ENCODE data around the gene TYSND1. TPM values are rescaled to one million over a fixed set of nuclear protein-coding genes. Genes with fewer than 3 reads are reported as not detected.
A peak's percentile ranks its signal among the peaks of the same experiment; 100 is the strongest.

Gene TYSND1
- total RNA-seq, 4 donors from 2014 or later: 6.9 to 13.4 (median 11.4) TPM

DNA sequence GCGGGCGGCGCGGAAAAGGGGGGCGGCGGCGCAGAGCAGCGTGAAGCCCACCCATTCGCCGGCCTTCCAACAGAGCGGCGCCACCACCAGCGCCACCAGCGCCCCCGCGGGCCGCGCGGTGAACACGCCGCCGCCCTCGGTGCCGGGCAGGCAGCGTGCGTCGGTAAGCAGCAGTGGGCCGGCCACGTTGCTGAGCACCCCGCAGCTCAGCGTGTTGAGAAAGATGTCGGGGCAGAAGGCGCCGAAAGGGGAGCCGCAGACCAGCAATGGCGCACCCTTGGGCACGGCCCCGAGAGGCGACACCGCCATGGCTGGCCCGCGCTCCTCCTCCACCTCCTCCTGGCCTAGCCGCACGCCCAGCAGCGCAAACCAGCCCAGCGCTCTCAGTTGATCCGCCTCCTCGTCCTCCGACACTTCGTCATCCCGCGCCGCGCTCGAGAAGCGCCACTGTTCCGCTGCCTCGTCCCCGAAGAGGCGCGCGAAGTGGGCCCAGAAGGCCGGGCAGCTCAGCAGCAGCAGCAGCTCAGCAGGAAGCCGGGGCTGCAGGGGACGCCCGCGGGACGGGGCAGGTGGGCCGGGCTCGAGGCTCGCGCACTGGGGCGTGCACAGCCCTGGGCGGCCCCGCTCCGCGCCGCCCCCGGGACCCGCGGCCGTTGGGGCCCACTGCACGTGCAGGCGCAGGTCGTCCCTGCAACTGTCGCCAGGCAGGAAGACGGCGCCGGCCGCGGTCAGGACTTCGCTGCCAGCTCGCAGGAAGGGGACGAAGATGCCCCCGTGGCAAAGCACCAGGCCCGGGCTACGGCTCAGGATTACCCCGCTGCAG lies 623 bp downstream of the TYSND1 start:
- peak overlapping the region; percentile 82 to 95 (median 90) for H3K27ac ChIP-seq
- TF ChIP-seq, protein P1, sequence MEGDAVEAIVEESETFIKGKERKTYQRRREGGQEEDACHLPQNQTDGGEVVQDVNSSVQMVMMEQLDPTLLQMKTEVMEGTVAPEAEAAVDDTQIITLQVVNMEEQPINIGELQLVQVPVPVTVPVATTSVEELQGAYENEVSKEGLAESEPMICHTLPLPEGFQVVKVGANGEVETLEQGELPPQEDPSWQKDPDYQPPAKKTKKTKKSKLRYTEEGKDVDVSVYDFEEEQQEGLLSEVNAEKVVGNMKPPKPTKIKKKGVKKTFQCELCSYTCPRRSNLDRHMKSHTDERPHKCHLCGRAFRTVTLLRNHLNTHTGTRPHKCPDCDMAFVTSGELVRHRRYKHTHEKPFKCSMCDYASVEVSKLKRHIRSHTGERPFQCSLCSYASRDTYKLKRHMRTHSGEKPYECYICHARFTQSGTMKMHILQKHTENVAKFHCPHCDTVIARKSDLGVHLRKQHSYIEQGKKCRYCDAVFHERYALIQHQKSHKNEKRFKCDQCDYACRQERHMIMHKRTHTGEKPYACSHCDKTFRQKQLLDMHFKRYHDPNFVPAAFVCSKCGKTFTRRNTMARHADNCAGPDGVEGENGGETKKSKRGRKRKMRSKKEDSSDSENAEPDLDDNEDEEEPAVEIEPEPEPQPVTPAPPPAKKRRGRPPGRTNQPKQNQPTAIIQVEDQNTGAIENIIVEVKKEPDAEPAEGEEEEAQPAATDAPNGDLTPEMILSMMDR (IDR thresholded peaks at IDR 0.05): peak; percentile 53 to 77 (median 68)
- TF ChIP-seq POLR2AphosphoS5 (IDR thresholded peaks at IDR 0.05) (peak; percentile 55), POLR2A (IDR thresholded peaks at IDR 0.05) (peak in 1 of 2 donors; percentile 15), EP300 (IDR thresholded peaks at IDR 0.05) (no peak)
- no peaks in the 10 kb centered on the region for H3K27me3 ChIP-seq
- ATAC-seq: peak; percentile 71
- H3K4me1 ChIP-seq: peaks cover 5 to 38% (median 11%) of the 10 kb centered on the region in 3 donors
- H3K9me3 ChIP-seq: no peaks in the 10 kb centered on the region
- H3K4me3 ChIP-seq: peak overlapping the region; percentile 77 to 90
- WGBS, 2 donors (ENCODE audit: low coverage in 1 of 2): 0% methylated on average over 2 to 5 of the region's 98 CpGs
- H3K36me3 ChIP-seq: peaks cover 0 to 29% of the 10 kb centered on the region in 2 donors

DNA sequence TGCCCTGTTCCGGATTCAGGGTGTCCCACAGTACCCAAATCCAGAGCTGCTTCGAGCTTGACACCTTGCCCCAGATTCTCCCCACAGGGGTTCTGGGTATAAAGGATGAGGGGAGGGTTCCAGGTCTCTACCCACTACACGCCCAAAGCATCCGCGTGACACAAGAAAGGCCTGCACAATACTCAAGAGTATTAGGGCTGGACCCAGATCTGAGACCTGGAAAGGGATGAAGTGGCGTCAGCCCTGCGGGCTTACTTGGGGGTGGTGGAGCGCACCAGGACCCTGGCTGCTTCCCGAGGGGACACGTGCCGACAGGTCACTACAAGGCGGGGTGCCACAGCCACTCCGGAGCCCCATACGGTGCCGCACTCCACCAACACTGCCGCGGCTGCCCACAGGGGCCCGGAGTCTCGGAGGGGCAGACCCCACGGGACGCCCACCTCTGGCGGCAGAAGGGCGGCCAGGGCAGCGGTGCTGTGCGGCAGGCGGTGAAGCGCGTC lies 1.3 kb downstream of the TYSND1 start:
- peak; percentile 1 for ATAC-seq
- no peaks in the 10 kb centered on the region for H3K27me3 ChIP-seq
- WGBS, 2 donors (ENCODE audit: low coverage in 1 of 2): no CpG with 5 or more reads among the region's 28 CpGs
- H3K9me3 ChIP-seq: no peaks in the 10 kb centered on the region
- H3K27ac ChIP-seq: peak overlapping the region; percentile 82 to 95 (median 90)
- no peak for TF ChIP-seq POLR2A (IDR thresholded peaks at IDR 0.05)
- no peak for TF ChIP-seq EP300 (IDR thresholded peaks at IDR 0.05)
- TF ChIP-seq POLR2AphosphoS5 (IDR thresholded peaks at IDR 0.05): no peak
- TF ChIP-seq, protein P1 (IDR thresholded peaks at IDR 0.05): no peak
- peaks cover 5 to 38% (median 11%) of the 10 kb centered on the region in 3 donors for H3K4me1 ChIP-seq
- H3K36me3 ChIP-seq: peaks cover 0 to 22% of the 10 kb centered on the region in 2 donors
- peak overlapping the region; percentile 77 to 90 for H3K4me3 ChIP-seq

DNA sequence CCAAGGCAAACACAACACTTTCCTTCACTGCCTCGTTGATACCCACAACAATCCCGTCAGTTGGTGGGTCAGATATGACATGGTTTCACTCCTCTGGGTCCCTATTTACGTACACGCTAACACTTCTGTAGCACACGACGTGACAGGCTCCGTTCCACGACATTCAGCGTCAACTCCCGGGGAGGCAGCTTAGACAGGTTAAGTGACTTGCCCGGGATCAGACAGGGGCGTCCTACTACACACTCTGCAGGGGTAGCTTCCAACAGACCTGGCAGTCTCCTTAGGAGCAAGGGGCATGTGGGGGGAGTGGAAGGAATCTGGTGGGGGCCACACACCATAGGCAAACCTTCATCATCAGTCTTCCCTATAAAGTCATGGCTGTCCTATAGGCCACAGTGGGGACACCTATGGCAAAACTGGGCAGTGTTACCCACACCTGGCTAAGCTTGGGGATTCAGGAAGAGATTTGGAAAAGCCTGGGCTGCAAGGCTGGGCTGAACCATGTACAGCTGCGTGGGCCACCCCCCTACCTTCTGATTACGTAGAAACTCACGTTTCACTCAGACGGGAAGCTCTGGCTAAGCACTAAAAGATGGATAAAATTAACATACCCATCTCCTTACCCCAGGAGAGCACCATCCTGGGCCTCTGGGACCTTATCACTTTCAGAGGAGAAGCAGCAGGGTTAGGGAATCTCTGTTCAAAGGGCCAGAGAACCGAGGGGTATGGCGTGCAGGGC lies 2.0 kb downstream of the TYSND1 start:
- ATAC-seq: no peak
- no peaks in the 10 kb centered on the region for H3K27me3 ChIP-seq
- WGBS, 2 donors (ENCODE audit: low coverage in 1 of 2): 81 to 87% methylated on average over 7 to 11 of the region's 18 CpGs
- no peaks in the 10 kb centered on the region for H3K9me3 ChIP-seq
- H3K4me3 ChIP-seq: peak overlapping the region in 1 of 2 donors; percentile 90
- H3K27ac ChIP-seq: peak overlapping the region in 3 of 4 donors; percentile 89 to 95 (median 90)
- H3K4me1 ChIP-seq: peaks cover 5 to 38% (median 11%) of the 10 kb centered on the region in 3 donors
- peaks cover 0 to 20% of the 10 kb centered on the region in 2 donors for H3K36me3 ChIP-seq
- no peak for TF ChIP-seq POLR2A (IDR thresholded peaks at IDR 0.05)
- TF ChIP-seq EP300 (IDR thresholded peaks at IDR 0.05): no peak
- TF ChIP-seq, protein P1 (IDR thresholded peaks at IDR 0.05): no peak
- TF ChIP-seq POLR2AphosphoS5 (IDR thresholded peaks at IDR 0.05): no peak

DNA sequence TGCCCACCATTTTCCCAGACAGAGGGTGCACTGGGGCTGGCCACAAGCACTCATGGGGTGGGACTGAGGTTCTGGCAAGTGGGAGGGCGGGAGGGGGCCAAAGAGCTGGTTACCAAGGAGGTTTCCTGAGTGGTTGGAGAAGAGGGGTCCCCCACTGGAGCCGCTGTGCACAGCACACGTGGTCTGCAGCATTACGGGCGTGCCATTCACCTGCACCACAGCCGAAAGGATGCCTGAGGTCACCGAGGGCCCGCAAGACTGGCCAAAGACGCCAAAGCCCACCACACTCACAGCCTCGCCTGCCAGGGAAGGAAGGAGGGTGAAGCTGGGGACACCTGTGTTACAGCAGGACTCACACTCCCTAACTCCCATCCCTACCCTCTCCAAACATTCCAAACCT lies 3.9 kb downstream of the TYSND1 start:
- Histone ChIP-seq H3K27me3 (no peaks in the 10 kb centered on the region), H3K27ac (no peak overlapping the region), H3K4me1 (peaks cover 5 to 34% (median 11%) of the 10 kb centered on the region in 3 donors), H3K4me3 (no peak overlapping the region), H3K36me3 (peaks cover 0 to 19% of the 10 kb centered on the region in 2 donors), H3K9me3 (no peaks in the 10 kb centered on the region)
- TF ChIP-seq POLR2AphosphoS5 (IDR thresholded peaks at IDR 0.05) (no peak), POLR2A (IDR thresholded peaks at IDR 0.05) (no peak), EP300 (IDR thresholded peaks at IDR 0.05) (no peak)
- TF ChIP-seq, protein P1 (IDR thresholded peaks at IDR 0.05): no peak
- 67% methylated on average over 3 of the region's 10 CpGs; no CpG with 5 or more reads in 1 of the 2 donors for WGBS, 2 donors (ENCODE audit: low coverage in 1 of 2)
- no peak for ATAC-seq
